OCI-LY1 (cell line): ENCODE data around the gene CDK17.

Experiments used
- CTCF ChIP-seq: fragments of 200-600 bp; sonication (generic), shearing (Covaris generic); IDR thresholded peaks from 2 replicates; pipeline ENCODE4 v1.5.1; 2017; ENCODE audit warnings: mild to moderate bottlenecking, antibody characterized with exemption, low read length, moderate library complexity, mixed read lengths
- EZH2 ChIP-seq: fragments of 200-600 bp; sonication (generic), shearing (Covaris generic); IDR thresholded peaks from 2 replicates; pipeline ENCODE4 v1.8.0; 2017; ENCODE audit warnings: borderline replicate concordance, mixed run types, mild to moderate bottlenecking, antibody characterized with exemption, low read length, moderate library complexity, mixed read lengths

DNA sequence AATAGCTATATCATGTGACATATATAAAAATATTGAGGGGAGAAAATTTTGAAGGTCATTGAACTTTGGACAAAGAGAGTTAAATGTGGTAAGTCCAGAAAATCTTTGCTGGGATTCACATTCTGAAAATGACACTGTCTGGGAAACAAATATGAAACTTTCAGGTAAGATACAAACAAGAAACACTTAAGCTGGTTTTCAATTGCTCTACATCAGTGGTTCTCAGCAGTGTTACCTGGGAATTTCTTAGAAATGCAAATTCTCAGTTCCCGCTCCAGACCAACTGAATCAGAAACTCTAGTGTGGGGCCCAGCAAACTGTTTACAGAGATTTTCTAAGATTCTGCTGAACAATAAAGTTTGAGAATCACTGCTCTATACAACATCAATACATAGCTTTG is 3.6 kb upstream of the CDK17 start:
- no peak for TF ChIP-seq CTCF
- no peak for TF ChIP-seq EZH2
